ENCODE results near the gene TTC6. TPM values are rescaled to one million over a fixed set of nuclear protein-coding genes. Genes with fewer than 3 reads are reported as not detected.

Gene TTC6
- total RNA-seq, 2 donors from 2014 or later, result 8.1 to 11.0 TPM

- Histone ChIP-seq H3K4me3 (ENCODE audit: low read length) (no peak overlapping the region), H3K27ac (ENCODE audit: low read depth, low read length) (no peak overlapping the region), H3K9ac (ENCODE audit: extremely low read depth, low read length, poor library complexity, severe bottlenecking) (no peak overlapping the region), H3K4me1 (ENCODE audit: control insufficient read depth, insufficient read depth, low read length) (no peaks in the 10 kb centered on the region), H3K9me3 (ENCODE audit: control insufficient read depth, low read length) (no peaks in the 10 kb centered on the region), H3K27me3 (ENCODE audit: control insufficient read depth, insufficient read depth, low read length, poor library complexity, severe bottlenecking) (no peaks in the 10 kb centered on the region), H3K36me3 (ENCODE audit: control insufficient read depth, insufficient read depth, low read length) (no peaks in the 10 kb centered on the region)
- Mint-ChIP-seq H3K27me3 (ENCODE audit: insufficient read depth) (peaks cover 18% of the 10 kb centered on the region), H3K4me3 (no peak overlapping the region), H3K9me3 (no peaks in the 10 kb centered on the region), H3K36me3 (ENCODE audit: low read depth) (no peaks in the 10 kb centered on the region), H3K4me1 (no peaks in the 10 kb centered on the region), H3K27ac (no peak overlapping the region)
- DNase-seq, result no peak
- TF ChIP-seq CTCF (conservative IDR thresholded peaks at IDR 0.05), result no peak
- WGBS, 2 experiments (ENCODE audit: insufficient coverage in 1 of 2, insufficient read length in 1 of 2), result 67 to 86% methylated on average over 2 to 4 of the region's 4 CpGs
Observed at GRCh38 chr14:37637341-37637740, 41.9 kb downstream of the TTC6 start.

- TF ChIP-seq CTCF (conservative IDR thresholded peaks at IDR 0.05), result no peak
- no peak for DNase-seq
- no peaks in the 10 kb centered on the region for H3K4me1 ChIP-seq (ENCODE audit: control insufficient read depth, insufficient read depth, low read length)
- no peak overlapping the region for H3K9ac ChIP-seq (ENCODE audit: extremely low read depth, low read length, poor library complexity, severe bottlenecking)
- Mint-ChIP-seq H3K27ac (no peak overlapping the region), H3K4me3 (no peak overlapping the region), H3K9me3 (no peaks in the 10 kb centered on the region), H3K27me3 (ENCODE audit: insufficient read depth) (peaks cover 17% of the 10 kb centered on the region), H3K4me1 (no peaks in the 10 kb centered on the region), H3K36me3 (ENCODE audit: low read depth) (no peaks in the 10 kb centered on the region)
- no peaks in the 10 kb centered on the region for H3K36me3 ChIP-seq (ENCODE audit: control insufficient read depth, insufficient read depth, low read length)
- no peak overlapping the region for H3K4me3 ChIP-seq (ENCODE audit: low read length)
- H3K9me3 ChIP-seq (ENCODE audit: control insufficient read depth, low read length), result no peaks in the 10 kb centered on the region
- no peaks in the 10 kb centered on the region for H3K27me3 ChIP-seq (ENCODE audit: control insufficient read depth, insufficient read depth, low read length, poor library complexity, severe bottlenecking)
- no peak overlapping the region for H3K27ac ChIP-seq (ENCODE audit: low read depth, low read length)
- WGBS, 2 experiments (ENCODE audit: insufficient coverage in 1 of 2, insufficient read length in 1 of 2), result 85 to 100% methylated on average over 1 to 2 of the region's 2 CpGs
Observed at GRCh38 chr14:37638599-37638998, 43.2 kb downstream of the TTC6 start.

GRCh38 chr14:37641117-37641516, 45.7 kb downstream of the TTC6 start:
- Mint-ChIP-seq H3K4me1 (no peaks in the 10 kb centered on the region), H3K4me3 (no peak overlapping the region), H3K36me3 (ENCODE audit: low read depth) (no peaks in the 10 kb centered on the region), H3K27me3 (ENCODE audit: insufficient read depth) (peaks cover 14% of the 10 kb centered on the region), H3K9me3 (no peaks in the 10 kb centered on the region), H3K27ac (no peak overlapping the region)
- H3K9ac ChIP-seq (ENCODE audit: extremely low read depth, low read length, poor library complexity, severe bottlenecking), result no peak overlapping the region
- no peaks in the 10 kb centered on the region for H3K36me3 ChIP-seq (ENCODE audit: control insufficient read depth, insufficient read depth, low read length)
- WGBS, 2 experiments (ENCODE audit: insufficient coverage in 1 of 2, insufficient read length in 1 of 2), result 93 to 100% methylated on average over 1 of the region's 1 CpG
- H3K27me3 ChIP-seq (ENCODE audit: control insufficient read depth, insufficient read depth, low read length, poor library complexity, severe bottlenecking), result peaks cover 9% of the 10 kb centered on the region
- H3K4me3 ChIP-seq (ENCODE audit: low read length), result no peak overlapping the region
- no peaks in the 10 kb centered on the region for H3K9me3 ChIP-seq (ENCODE audit: control insufficient read depth, low read length)
- no peaks in the 10 kb centered on the region for H3K4me1 ChIP-seq (ENCODE audit: control insufficient read depth, insufficient read depth, low read length)
- DNase-seq, result no peak
- no peak overlapping the region for H3K27ac ChIP-seq (ENCODE audit: low read depth, low read length)
- TF ChIP-seq CTCF (conservative IDR thresholded peaks at IDR 0.05), result no peak

Data from endodermal cell (in vitro differentiated cells).